IPS-18a (cell line): ENCODE data around the gene TSEN2.

Source experiments
- H3K27ac ChIP-seq: one replicate; pipeline ENCODE4 v1.5.1; 2013; ENCODE audit warnings: low read length
- H3K27me3 ChIP-seq: one replicate; pipeline ENCODE4 v1.6.1; 2013; ENCODE audit warnings: mild to moderate bottlenecking, low read length; ENCODE audit not compliant: control insufficient read depth, insufficient read depth
- H3K36me3 ChIP-seq: one replicate; pipeline ENCODE4 v1.6.1; 2013; ENCODE audit warnings: low read depth, low read length; ENCODE audit not compliant: control insufficient read depth
- H3K4me1 ChIP-seq: one replicate; pipeline ENCODE4 v1.6.1; 2013; ENCODE audit warnings: low read depth, low read length; ENCODE audit not compliant: control insufficient read depth
- H3K4me3 ChIP-seq: one replicate; pipeline ENCODE4 v1.5.1; 2013; ENCODE audit warnings: low read length
- H3K9ac ChIP-seq: one replicate; pipeline ENCODE4 v1.6.1; 2013; ENCODE audit warnings: mild to moderate bottlenecking, low read length, moderate library complexity
- H3K9me3 ChIP-seq: one replicate; pipeline ENCODE4 v1.6.1; 2013; ENCODE audit warnings: low read depth, low read length; ENCODE audit not compliant: control insufficient read depth

TSEN2 gene

DNA sequence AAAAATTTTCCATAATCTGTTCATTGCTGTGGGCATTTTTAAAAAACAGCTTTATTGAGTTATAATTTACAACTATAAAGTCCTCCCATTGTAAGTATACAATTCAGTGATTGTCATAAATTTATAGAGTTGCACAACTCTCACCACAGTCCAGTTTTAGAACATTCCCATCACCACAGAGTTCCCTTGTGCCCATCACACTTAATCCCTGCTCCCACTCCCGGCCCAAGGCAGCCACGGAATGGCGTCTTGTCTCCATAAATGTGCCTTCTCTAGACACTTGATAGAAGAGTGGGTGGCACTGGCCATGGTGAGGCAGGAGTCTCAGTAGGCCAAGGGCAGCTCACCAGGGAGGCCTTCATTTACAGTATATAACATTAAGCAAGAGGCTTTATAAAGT lies 6.3 kb downstream of the TSEN2 start:
- Histone ChIP-seq H3K36me3 (peaks cover 45% of the 10 kb centered on the region), H3K9me3 (no peaks in the 10 kb centered on the region), H3K27me3 (no peaks in the 10 kb centered on the region), H3K4me1 (peaks cover 1% of the 10 kb centered on the region), H3K27ac (no peak overlapping the region), H3K9ac (no peak overlapping the region), H3K4me3 (no peak overlapping the region)

- Histone ChIP-seq H3K36me3 (peaks cover 72% of the 10 kb centered on the region), H3K4me1 (no peaks in the 10 kb centered on the region), H3K27me3 (no peaks in the 10 kb centered on the region), H3K9me3 (no peaks in the 10 kb centered on the region), H3K9ac (no peak overlapping the region), H3K4me3 (no peak overlapping the region), H3K27ac (no peak overlapping the region)
Measured at GRCh38 chr3:12495749-12496452, 11.6 kb downstream of the TSEN2 start.

DNA sequence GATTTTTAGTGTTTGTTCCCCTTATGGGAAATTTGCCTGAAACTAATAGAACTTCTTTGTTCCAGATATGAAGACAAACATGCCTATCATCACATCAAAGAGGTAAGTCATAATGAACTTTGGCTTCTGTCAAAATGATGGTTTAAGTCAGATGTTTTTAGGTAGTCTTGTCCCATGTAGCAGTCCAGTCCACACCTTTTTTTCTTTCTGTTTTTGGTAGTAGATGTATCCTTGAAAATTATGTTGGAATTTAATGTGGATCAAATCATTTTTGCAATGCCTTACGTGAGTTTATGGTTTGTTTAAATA lies 12.1 kb downstream of the TSEN2 start:
- H3K4me1 ChIP-seq: no peaks in the 10 kb centered on the region
- no peak overlapping the region for H3K9ac ChIP-seq
- no peak overlapping the region for H3K27ac ChIP-seq
- no peaks in the 10 kb centered on the region for H3K9me3 ChIP-seq
- H3K27me3 ChIP-seq: no peaks in the 10 kb centered on the region
- H3K36me3 ChIP-seq: peaks cover 73% of the 10 kb centered on the region
- H3K4me3 ChIP-seq: no peak overlapping the region

DNA sequence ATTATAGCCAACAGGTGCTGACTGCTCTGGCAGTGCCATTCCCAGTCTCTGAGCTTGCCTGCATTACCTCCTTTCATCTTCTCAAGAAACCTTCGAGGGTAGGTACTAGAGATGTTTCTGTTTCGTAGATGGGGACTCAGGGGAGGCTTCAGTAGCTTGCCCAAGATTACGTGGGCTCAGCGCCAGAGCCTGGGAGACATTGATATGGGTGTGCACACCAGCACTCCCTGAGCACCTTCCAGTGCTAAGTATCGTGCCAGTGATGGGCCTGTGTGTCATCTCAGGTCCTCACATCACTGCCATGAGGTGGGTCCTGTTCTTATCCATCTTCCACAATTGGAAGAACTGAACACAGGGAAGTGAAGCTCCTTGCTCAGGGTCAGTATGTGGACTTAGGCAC lies 15.2 kb downstream of the TSEN2 start:
- H3K9me3 ChIP-seq: no peaks in the 10 kb centered on the region
- H3K4me1 ChIP-seq: no peaks in the 10 kb centered on the region
- H3K9ac ChIP-seq: no peak overlapping the region
- H3K4me3 ChIP-seq: no peak overlapping the region
- peaks cover 65% of the 10 kb centered on the region for H3K36me3 ChIP-seq
- H3K27me3 ChIP-seq: no peaks in the 10 kb centered on the region
- H3K27ac ChIP-seq: no peak overlapping the region

DNA sequence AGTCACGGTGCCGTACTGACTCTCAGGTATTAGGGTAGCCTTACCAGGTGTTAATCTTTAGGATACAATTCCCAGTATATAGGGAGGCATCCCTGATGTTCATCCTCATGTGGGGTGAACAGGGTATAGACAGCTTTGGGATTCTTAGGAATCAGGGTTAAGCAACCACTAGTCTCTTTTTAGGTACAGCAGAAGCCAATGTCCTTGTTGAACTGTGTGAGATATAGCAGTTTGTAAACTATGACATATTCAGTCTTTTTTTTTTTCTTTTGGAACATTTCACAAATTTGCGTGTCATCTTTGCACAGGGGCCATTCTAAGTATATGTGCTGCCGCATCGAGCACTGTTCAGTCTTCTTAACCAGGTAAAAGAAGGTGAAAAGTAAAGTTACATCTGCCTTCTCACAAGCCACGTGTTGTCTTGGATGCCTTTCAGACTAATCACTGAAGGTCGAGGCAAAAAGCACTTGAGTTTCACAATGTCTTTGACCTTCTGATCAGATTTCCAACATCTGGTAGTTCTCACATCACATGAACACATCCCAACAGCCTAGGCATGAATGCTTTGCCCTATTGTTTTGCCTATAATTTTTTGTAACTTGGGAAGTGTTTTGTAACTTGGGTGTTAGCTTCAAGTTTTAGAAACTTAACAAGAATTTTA lies 17.2 kb downstream of the TSEN2 start:
- peaks cover 73% of the 10 kb centered on the region for H3K36me3 ChIP-seq
- no peak overlapping the region for H3K4me3 ChIP-seq
- H3K4me1 ChIP-seq: no peaks in the 10 kb centered on the region
- H3K27me3 ChIP-seq: no peaks in the 10 kb centered on the region
- H3K9ac ChIP-seq: no peak overlapping the region
- no peak overlapping the region for H3K27ac ChIP-seq
- no peaks in the 10 kb centered on the region for H3K9me3 ChIP-seq

- H3K27ac ChIP-seq: no peak overlapping the region
- H3K9me3 ChIP-seq: no peaks in the 10 kb centered on the region
- no peaks in the 10 kb centered on the region for H3K4me1 ChIP-seq
- H3K36me3 ChIP-seq: peaks cover 69% of the 10 kb centered on the region
- H3K27me3 ChIP-seq: no peaks in the 10 kb centered on the region
- H3K4me3 ChIP-seq: no peak overlapping the region
- H3K9ac ChIP-seq: no peak overlapping the region
Measured at GRCh38 chr3:12503126-12503957, 19.1 kb downstream of the TSEN2 start.

DNA sequence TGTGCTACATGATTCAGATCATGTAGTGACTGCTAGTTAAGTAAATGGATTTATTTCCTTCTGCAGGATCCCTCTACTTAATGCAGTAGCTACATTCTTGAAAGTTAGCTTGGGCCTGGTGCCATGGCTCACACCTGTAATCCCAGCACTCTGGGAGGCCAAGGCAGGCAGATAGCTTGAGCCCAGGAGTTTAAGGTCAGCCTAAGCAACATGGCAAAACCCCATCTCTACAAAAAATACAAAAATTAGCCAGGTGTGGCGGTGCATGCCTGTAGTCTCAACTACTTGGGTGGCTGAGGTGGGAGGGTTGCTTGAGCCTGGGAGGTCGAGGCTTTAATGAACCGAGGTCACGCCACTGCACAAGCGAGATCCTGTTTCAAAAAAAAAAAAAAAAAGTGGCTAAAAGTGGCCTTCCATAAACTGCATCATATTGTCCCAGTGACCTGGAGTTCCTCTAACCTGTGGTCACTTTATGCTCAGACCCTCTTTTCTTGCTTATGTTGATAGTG lies 22.0 kb downstream of the TSEN2 start:
- peaks cover 43% of the 10 kb centered on the region for H3K36me3 ChIP-seq
- H3K9me3 ChIP-seq: no peaks in the 10 kb centered on the region
- H3K27ac ChIP-seq: no peak overlapping the region

GRCh38 chr3:12507591-12508281 lies 23.5 kb downstream of the TSEN2 start:
- H3K9ac ChIP-seq: no peak overlapping the region
- peaks cover 48% of the 10 kb centered on the region for H3K36me3 ChIP-seq
- no peak overlapping the region for H3K27ac ChIP-seq
- no peaks in the 10 kb centered on the region for H3K27me3 ChIP-seq
- no peaks in the 10 kb centered on the region for H3K4me1 ChIP-seq
- no peaks in the 10 kb centered on the region for H3K9me3 ChIP-seq
- no peak overlapping the region for H3K4me3 ChIP-seq

More for the DNA sequence above, 22.0 kb downstream of the TSEN2 start:
- Histone ChIP-seq H3K9ac (no peak overlapping the region), H3K27me3 (no peaks in the 10 kb centered on the region), H3K4me3 (no peak overlapping the region), H3K4me1 (no peaks in the 10 kb centered on the region)

- Histone ChIP-seq H3K9ac (no peak overlapping the region), H3K4me1 (no peaks in the 10 kb centered on the region), H3K4me3 (no peak overlapping the region), H3K9me3 (no peaks in the 10 kb centered on the region), H3K27me3 (no peaks in the 10 kb centered on the region), H3K27ac (no peak overlapping the region), H3K36me3 (peaks cover 44% of the 10 kb centered on the region)
Measured at GRCh38 chr3:12508291-12508700, 24.0 kb downstream of the TSEN2 start.

- no peaks in the 10 kb centered on the region for H3K4me1 ChIP-seq
- no peaks in the 10 kb centered on the region for H3K27me3 ChIP-seq
- no peak overlapping the region for H3K27ac ChIP-seq
- H3K9me3 ChIP-seq: no peaks in the 10 kb centered on the region
- H3K36me3 ChIP-seq: peaks cover 32% of the 10 kb centered on the region
- H3K9ac ChIP-seq: no peak overlapping the region
- H3K4me3 ChIP-seq: no peak overlapping the region
Measured at GRCh38 chr3:12509466-12509865, 25.2 kb downstream of the TSEN2 start.

- Histone ChIP-seq H3K9ac (no peak overlapping the region), H3K36me3 (peaks cover 13% of the 10 kb centered on the region), H3K4me3 (no peak overlapping the region), H3K4me1 (no peaks in the 10 kb centered on the region), H3K27me3 (no peaks in the 10 kb centered on the region), H3K27ac (no peak overlapping the region), H3K9me3 (no peaks in the 10 kb centered on the region)
Measured at GRCh38 chr3:12512534-12513118, 28.3 kb downstream of the TSEN2 start.
